Astrocyte (in vitro differentiated cells and primary cell): Measurements from ENCODE around the gene PLEKHG4B. TPM values are rescaled to one million over a fixed set of nuclear protein-coding genes. Genes with fewer than 3 reads are reported as not detected.
A peak's percentile ranks its signal among the peaks of the same experiment; 100 is the strongest.

Experiments used
- DNase-seq: peaks from one replicate; pipeline ENCODE4 v3.0.0-alpha.2; 2010; ENCODE audit warnings: low read depth
- FAIRE-seq: peaks from 2 replicates; lab custom pipeline; 2011; peaks lifted over from hg19 to GRCh38; lab: Jason Lieb, UNC
- H2AFZ ChIP-seq: 2 replicates; pipeline ENCODE4 v1.6.0; 2012; ENCODE audit warnings: low read depth, low read length, inconsistent platforms
- H3K27ac ChIP-seq: 2 replicates; pipeline ENCODE4 v1.5.1; 2011; ENCODE audit warnings: low read depth, low read length, inconsistent platforms
- H3K27me3 ChIP-seq: 2 replicates; pipeline ENCODE4 v1.6.0; 2011; ENCODE audit warnings: low read length, inconsistent platforms; ENCODE audit not compliant: insufficient read depth
- H3K36me3 ChIP-seq: 2 replicates; pipeline ENCODE4 v1.5.1; 2011; ENCODE audit warnings: low read length, inconsistent platforms; ENCODE audit not compliant: insufficient read depth
- H3K4me1 ChIP-seq: 2 replicates; pipeline ENCODE4 v1.5.1; 2011; ENCODE audit warnings: low read length, inconsistent platforms; ENCODE audit not compliant: insufficient read depth
- H3K4me2 ChIP-seq: 2 replicates; pipeline ENCODE4 v1.6.0; 2012; ENCODE audit warnings: low read length, inconsistent platforms
- H3K4me3 ChIP-seq: 2 replicates; pipeline ENCODE4 v1.5.1; 2011; ENCODE audit warnings: low read depth, mild to moderate bottlenecking, low read length, inconsistent platforms; ENCODE audit not compliant: insufficient read depth
- H3K79me2 ChIP-seq: 2 replicates; pipeline ENCODE4 v1.6.0; 2012; ENCODE audit warnings: mild to moderate bottlenecking, low read length, inconsistent platforms; ENCODE audit not compliant: insufficient read depth
- H3K9ac ChIP-seq: 2 replicates; pipeline ENCODE4 v1.6.0; 2012; ENCODE audit warnings: mild to moderate bottlenecking, low read length, inconsistent platforms
- H3K9me3 ChIP-seq: 2 replicates; pipeline ENCODE4 v1.5.1; 2012; ENCODE audit warnings: low read depth, mild to moderate bottlenecking, low read length, inconsistent platforms; ENCODE audit not compliant: insufficient read depth
- H4K20me1 ChIP-seq: 2 replicates; pipeline ENCODE4 v1.6.0; 2012; ENCODE audit warnings: low read length, inconsistent platforms; ENCODE audit not compliant: insufficient read depth
- H3K27ac Mint-ChIP-seq: one replicate; pipeline ENCODE4 v1.8.0; 2021; ENCODE audit warnings: mild to moderate bottlenecking, mixed read lengths; ENCODE audit not compliant: unreplicated experiment
- H3K27me3 Mint-ChIP-seq: one replicate; pipeline ENCODE4 v1.8.0; 2021; ENCODE audit warnings: low read depth, mixed read lengths; ENCODE audit not compliant: unreplicated experiment
- H3K36me3 Mint-ChIP-seq: one replicate; pipeline ENCODE4 v1.8.0; 2021; ENCODE audit warnings: low read depth, mixed read lengths; ENCODE audit not compliant: unreplicated experiment
- H3K4me1 Mint-ChIP-seq: one replicate; pipeline ENCODE4 v1.8.0; 2021; ENCODE audit warnings: low read depth, mixed read lengths; ENCODE audit not compliant: unreplicated experiment
- H3K4me3 Mint-ChIP-seq: one replicate; pipeline ENCODE4 v1.8.0; 2021; ENCODE audit warnings: mild to moderate bottlenecking, moderate library complexity, mixed read lengths; ENCODE audit not compliant: unreplicated experiment
- H3K9me3 Mint-ChIP-seq: one replicate; pipeline ENCODE4 v1.8.0; 2021; ENCODE audit warnings: mild to moderate bottlenecking, mixed read lengths; ENCODE audit not compliant: unreplicated experiment
- EZH2 ChIP-seq: IDR thresholded peaks from 2 replicates; pipeline ENCODE4 v1.6.1; 2012; ENCODE audit warnings: mild to moderate bottlenecking, low read length, inconsistent platforms; ENCODE audit not compliant: insufficient read depth
- total RNA-seq: library from RNA; stranded (reverse); gene quantifications from 2 replicates; pipeline ENCODE4 v1.2.1, GENCODE V29; 2021
- TF ChIP-seq, protein P1 (sequence below): IDR thresholded peaks from 2 replicates; pipeline ENCODE4 v1.5.1; 2011; ENCODE audit warnings: low read depth, mild to moderate bottlenecking, inconsistent platforms, low read length, moderate library complexity; ENCODE audit not compliant: insufficient read depth

The PLEKHG4B gene
- total RNA-seq, 1 donor from 2014 or later, result 8.1 TPM

- H3K4me1 ChIP-seq, result peaks cover 11% of the 10 kb centered on the region
- Mint-ChIP-seq H3K27ac (no peak within 1 kb of the TSS), H3K4me3 (no peak within 1 kb of the TSS), H3K36me3 (peaks cover 5% of the 10 kb centered on the region), H3K4me1 (peaks cover 9% of the 10 kb centered on the region), H3K27me3 (peaks cover 16% of the 10 kb centered on the region), H3K9me3 (no peaks in the 10 kb centered on the region)
- no peak within 1 kb of the TSS for H3K27ac ChIP-seq
- H3K36me3 ChIP-seq, result no peaks in the 10 kb centered on the region
- no peak within 1 kb of the TSS for H3K4me3 ChIP-seq
- H3K79me2 ChIP-seq, result no peaks in the 10 kb centered on the region
- no peaks in the 10 kb centered on the region for H3K9me3 ChIP-seq
- no peak within 1 kb of the TSS for H3K9ac ChIP-seq
- peaks cover 3% of the 10 kb centered on the region for H4K20me1 ChIP-seq
- H3K27me3 ChIP-seq, result peaks cover 9% of the 10 kb centered on the region
- TF ChIP-seq, protein P1, sequence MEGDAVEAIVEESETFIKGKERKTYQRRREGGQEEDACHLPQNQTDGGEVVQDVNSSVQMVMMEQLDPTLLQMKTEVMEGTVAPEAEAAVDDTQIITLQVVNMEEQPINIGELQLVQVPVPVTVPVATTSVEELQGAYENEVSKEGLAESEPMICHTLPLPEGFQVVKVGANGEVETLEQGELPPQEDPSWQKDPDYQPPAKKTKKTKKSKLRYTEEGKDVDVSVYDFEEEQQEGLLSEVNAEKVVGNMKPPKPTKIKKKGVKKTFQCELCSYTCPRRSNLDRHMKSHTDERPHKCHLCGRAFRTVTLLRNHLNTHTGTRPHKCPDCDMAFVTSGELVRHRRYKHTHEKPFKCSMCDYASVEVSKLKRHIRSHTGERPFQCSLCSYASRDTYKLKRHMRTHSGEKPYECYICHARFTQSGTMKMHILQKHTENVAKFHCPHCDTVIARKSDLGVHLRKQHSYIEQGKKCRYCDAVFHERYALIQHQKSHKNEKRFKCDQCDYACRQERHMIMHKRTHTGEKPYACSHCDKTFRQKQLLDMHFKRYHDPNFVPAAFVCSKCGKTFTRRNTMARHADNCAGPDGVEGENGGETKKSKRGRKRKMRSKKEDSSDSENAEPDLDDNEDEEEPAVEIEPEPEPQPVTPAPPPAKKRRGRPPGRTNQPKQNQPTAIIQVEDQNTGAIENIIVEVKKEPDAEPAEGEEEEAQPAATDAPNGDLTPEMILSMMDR, result no peak
- TF ChIP-seq EZH2, result peak; percentile 21
- H3K4me2 ChIP-seq, result peak within 1 kb of the TSS; percentile 46
- FAIRE-seq (no peak), DNase-seq (no peak)
- H2AFZ ChIP-seq, result no peak within 1 kb of the TSS
Observed at GRCh38 chr5:191036-191948, 99.3 kb downstream of the PLEKHG4B start, which contains the start of gene LRRC14B. Gene LRRC14B (plus strand): TSS chr5:191495. CDS start chr5:191539, 44 bp downstream.

DNA sequence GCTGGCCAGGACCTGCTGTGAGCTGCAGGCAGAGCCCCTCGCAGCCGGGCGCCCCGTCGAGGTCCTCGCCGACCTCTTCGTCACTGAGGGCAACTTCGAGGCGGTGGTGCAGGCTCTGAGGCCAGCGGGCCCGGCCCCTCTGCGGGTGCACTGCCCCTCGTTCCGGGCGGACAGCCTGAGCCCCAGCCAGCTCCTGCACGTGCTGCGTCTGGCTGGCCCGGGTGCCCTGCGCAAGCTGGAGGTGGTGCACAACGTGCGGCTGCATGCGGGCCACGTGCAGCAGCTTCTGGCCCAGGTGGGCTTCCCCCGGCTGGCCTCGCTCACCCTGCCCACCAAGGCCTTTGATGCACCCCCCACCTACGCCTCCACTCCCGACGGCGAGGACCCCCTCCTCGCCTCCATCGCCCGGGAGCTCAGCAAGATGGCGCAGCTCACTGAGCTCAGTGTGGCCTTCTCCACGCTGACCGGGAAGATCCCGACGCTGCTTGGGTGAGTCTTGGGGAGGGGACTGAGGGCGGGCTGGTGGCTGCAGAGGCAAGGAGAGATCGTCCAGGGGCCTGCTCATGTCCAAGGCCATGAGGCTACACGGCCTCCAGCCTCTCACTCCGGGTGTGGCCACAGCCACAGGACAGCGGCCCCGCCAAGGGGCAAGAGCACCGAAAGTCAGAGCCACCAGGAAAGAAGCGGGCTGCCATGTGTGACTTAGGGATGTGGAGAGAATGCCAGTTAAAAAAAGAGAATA, 100.2 kb downstream of the PLEKHG4B start:
- Histone ChIP-seq H4K20me1 (peaks cover 3% of the 10 kb centered on the region), H3K9me3 (no peaks in the 10 kb centered on the region), H3K36me3 (no peaks in the 10 kb centered on the region), H3K4me3 (no peak overlapping the region), H3K4me2 (no peak overlapping the region), H3K27me3 (peaks cover 9% of the 10 kb centered on the region), H2AFZ (no peak overlapping the region), H3K27ac (no peak overlapping the region), H3K9ac (no peak overlapping the region), H3K79me2 (no peaks in the 10 kb centered on the region), H3K4me1 (peaks cover 11% of the 10 kb centered on the region)
- TF ChIP-seq, protein P1, result no peak
- no peak for TF ChIP-seq EZH2
- H3K4me3 Mint-ChIP-seq, result no peak overlapping the region
- peaks cover 9% of the 10 kb centered on the region for H3K4me1 Mint-ChIP-seq
- no peak overlapping the region for H3K27ac Mint-ChIP-seq
- H3K9me3 Mint-ChIP-seq, result no peaks in the 10 kb centered on the region
- peaks cover 16% of the 10 kb centered on the region for H3K27me3 Mint-ChIP-seq
- FAIRE-seq, result no peak
- DNase-seq, result no peak
- peaks cover 5% of the 10 kb centered on the region for H3K36me3 Mint-ChIP-seq
